Epithelial cell of proximal tubule (primary cell): ENCODE data around the gene ZC3H18. TPM values are rescaled to one million over a fixed set of nuclear protein-coding genes. Genes with fewer than 3 reads are reported as not detected.

Source experiments
- DNase-seq: peaks from one replicate; pipeline ENCODE4 v3.0.0-alpha.2; 2011; ENCODE audit warnings: low read depth
- H3K4me3 ChIP-seq: 2 replicates; pipeline ENCODE4 v1.5.1; 2011; ENCODE audit warnings: low read depth, mild to moderate bottlenecking, low read length
- total RNA-seq: library from RNA; depleted of rRNA; stranded (reverse); fragments of >200 nt; gene quantifications from 2 replicates; pipeline ENCODE4 v1.2.3, GENCODE V29; 2015
- TF ChIP-seq, protein P1 (sequence below): conservative IDR thresholded peaks from 2 replicates; pipeline ENCODE4 v1.5.1; 2012; ENCODE audit warnings: low read depth, mild to moderate bottlenecking, low read length

The ZC3H18 gene
- total RNA-seq, 1 donor from 2014 or later: 18.3 TPM

DNA sequence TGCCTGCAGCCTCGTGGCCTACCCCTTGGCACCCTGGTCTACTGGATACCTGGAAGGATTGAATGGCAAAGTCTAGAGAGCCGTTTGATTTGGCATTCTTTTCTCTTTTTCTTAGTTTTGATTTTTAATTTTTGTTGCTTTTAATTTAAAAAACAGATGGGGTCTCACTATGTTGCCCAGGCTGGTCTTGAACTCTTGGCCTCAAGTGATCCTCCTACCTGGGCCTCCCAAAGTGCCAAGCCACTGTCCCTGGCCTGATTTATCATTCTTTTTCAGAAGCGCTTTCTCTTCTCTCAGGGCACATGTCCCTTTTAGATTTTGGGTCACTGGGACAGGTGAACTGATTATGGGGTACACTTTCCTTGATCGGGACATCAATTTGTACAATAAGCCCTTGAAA lies 10.8 kb downstream of the ZC3H18 start:
- TF ChIP-seq, protein P1, sequence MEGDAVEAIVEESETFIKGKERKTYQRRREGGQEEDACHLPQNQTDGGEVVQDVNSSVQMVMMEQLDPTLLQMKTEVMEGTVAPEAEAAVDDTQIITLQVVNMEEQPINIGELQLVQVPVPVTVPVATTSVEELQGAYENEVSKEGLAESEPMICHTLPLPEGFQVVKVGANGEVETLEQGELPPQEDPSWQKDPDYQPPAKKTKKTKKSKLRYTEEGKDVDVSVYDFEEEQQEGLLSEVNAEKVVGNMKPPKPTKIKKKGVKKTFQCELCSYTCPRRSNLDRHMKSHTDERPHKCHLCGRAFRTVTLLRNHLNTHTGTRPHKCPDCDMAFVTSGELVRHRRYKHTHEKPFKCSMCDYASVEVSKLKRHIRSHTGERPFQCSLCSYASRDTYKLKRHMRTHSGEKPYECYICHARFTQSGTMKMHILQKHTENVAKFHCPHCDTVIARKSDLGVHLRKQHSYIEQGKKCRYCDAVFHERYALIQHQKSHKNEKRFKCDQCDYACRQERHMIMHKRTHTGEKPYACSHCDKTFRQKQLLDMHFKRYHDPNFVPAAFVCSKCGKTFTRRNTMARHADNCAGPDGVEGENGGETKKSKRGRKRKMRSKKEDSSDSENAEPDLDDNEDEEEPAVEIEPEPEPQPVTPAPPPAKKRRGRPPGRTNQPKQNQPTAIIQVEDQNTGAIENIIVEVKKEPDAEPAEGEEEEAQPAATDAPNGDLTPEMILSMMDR: no peak
- H3K4me3 ChIP-seq: no peak overlapping the region
- DNase-seq: no peak

DNA sequence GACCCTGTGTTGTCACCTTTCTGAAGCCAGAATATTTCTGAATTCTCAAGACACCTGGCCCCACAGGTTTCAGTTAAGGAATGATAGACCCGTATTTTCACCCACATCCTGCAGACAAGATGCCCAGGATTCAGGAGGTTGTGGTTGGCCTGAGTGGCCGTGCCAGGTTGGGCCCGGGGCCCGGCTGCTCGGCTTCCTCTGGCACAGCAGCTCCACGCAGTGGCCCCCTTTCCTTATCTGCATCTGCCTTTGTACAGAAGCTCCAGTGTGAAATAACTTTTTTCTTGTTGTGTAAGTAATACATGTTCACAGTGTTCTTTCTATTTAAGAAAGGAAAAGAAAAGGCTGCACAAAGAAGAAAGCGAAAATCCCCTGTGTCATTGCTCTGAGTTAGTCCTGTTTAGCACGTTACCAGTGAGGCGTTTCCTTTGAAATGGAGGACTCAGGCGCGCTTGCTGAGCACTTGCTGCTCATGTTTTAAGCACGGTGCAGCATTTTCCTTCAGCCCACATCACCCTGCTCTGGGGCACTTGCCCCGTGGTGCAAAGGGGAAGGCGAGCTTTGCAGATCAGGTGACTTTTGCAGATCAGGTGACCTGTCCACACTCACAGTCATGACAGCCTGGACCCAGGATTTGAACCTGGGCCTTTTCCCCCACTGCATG lies 12.8 kb downstream of the ZC3H18 start:
- TF ChIP-seq, protein P1: no peak
- no peak overlapping the region for H3K4me3 ChIP-seq
- DNase-seq: no peak

DNA sequence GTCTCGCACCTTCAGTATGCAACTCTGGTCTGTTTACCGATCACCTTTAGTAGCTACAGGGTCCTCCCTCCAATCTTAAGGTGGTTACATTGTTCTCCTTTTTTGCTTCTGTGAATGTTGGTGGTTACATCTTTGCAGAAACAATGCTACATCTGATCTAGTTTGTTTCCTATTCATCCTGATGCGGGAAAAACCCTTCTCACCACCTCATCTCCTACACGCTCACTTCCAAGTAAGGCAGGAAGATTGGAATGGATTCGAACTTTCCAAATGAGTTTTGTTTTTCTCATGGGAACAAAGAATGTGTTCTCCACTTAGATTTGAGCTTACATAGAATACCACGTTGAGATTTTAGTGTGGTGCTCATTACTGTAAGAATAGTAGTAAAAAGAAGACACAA lies 14.5 kb downstream of the ZC3H18 start:
- TF ChIP-seq, protein P1: no peak
- H3K4me3 ChIP-seq: no peak overlapping the region
- DNase-seq: no peak

DNA sequence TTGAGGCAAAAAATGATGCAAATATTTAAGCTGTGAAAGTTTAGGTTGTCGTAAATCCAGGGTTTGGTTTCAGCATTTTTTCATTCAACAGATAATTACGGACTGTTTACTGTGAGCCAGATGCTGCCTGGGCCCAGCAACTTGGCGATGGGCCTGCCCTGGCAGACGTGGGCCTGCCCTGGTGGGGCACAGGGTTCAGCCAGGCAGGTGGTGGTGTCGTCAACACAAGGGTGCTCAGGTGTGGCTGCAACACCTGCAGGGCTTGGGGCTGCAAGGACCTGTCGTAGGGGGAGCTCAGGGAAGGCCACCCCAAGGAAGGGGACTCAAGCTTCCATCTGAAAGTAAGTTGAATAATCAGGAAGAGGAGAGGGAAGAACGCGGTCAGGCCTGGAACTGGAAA lies 15.1 kb downstream of the ZC3H18 start:
- no peak for DNase-seq
- TF ChIP-seq, protein P1: no peak

DNA sequence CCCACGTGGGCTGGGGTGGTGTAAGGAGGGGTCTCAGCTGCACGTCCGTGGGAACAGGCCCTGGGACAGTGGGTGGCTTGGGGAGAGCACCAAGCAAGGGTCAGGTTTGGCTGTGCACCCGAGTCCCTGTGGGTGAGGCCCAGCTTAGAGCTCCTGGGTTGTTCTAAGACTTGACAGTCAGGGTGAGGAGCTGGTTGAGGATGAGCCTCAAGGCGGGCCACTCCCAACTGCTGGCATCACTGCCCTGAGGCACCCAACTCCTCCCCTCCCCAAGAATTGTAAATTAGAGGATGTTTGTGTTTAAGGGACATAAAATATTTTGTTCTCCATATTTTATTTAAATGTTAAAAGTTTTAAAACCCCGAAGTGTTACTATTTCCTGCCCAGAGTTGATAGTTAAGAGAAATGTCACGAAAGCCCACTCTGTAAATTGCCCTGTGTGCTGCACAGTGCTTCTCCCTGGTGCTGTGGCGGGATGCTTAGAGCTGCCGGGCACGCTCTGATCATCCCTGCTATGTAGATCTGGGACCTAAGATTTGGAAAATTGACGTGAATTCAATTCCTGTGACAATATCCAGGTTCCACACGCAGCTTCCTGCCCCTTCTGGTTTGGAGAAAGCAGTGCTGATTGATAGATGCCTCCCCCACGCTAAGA lies 15.9 kb downstream of the ZC3H18 start:
- no peak for DNase-seq
- no peak overlapping the region for H3K4me3 ChIP-seq
- TF ChIP-seq, protein P1: no peak

More for the DNA sequence above, 15.1 kb downstream of the ZC3H18 start:
- H3K4me3 ChIP-seq: no peak overlapping the region

DNA sequence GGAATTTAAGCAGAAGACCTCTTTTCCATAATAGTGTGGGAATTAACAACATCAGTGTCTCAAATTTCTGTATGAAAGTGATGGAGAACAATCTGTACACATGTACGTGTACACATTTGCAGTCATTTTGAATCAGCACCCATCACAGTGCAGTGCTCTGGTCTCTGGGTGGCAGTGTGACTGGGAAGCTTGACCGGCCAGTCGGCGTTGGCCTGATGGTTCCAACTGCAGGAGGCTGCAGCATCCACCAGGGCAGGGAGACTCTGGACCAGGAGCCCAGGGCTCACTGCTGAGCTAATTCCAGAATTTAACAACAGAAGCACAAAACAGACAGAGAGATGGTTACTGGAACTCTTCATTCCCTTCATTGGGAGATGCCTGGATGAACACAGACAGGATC lies 17.9 kb downstream of the ZC3H18 start:
- TF ChIP-seq, protein P1: no peak
- no peak for DNase-seq
- H3K4me3 ChIP-seq: no peak overlapping the region

DNA sequence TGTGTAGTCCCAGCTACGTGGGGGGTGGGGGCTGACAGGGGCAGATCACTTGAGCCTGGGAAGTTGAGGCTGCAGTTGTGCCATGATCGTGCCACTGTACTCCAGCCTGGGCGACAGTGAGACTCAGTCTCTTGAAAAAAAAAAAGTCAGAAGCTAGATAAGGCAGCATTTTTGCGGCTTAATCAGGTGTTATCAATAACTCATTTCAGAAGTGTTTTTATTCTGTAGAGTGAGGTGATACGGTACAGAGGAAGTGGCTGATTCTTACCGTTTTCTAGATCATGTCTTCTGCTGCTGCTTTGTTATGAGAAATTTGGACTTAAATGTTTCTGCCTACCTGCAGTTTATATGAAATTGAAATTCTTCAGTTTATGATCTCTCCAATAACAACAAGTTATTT lies 18.6 kb downstream of the ZC3H18 start:
- no peak overlapping the region for H3K4me3 ChIP-seq
- DNase-seq: no peak
- TF ChIP-seq, protein P1: no peak
